Activated gamma-delta T cell (primary cell): ENCODE measurements around the gene HOMER1.

Experiments
- DNase-seq: peaks from one replicate; lab custom pipeline; 2025; lab: John Stamatoyannopoulos, UW

HOMER1 gene

GRCh38 chr5:79488775-79489174 lies 25.2 kb downstream of the HOMER1 start:
- no peak for DNase-seq

DNA sequence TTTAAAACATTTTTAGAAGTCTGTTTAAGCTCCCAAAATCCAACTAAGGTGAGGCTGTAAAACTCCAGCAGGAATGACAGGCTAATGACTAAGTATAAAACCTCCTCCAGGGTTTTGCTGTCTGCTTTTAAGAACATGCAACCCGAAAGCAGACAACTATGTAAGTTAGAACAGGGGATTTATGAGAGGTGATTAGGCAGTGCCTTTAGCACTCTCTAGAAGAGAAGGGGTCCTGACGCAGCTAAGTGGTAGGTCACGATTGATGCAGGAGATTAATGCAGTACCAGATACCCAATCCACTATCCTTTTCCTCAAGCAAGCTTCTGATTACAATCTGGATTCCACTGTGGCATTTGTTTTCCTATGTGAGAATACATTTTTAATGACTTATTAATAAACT lies 25.9 kb downstream of the HOMER1 start:
- DNase-seq: no peak

GRCh38 chr5:79487251-79487650 lies 26.7 kb downstream of the HOMER1 start:
- no peak for DNase-seq

DNA sequence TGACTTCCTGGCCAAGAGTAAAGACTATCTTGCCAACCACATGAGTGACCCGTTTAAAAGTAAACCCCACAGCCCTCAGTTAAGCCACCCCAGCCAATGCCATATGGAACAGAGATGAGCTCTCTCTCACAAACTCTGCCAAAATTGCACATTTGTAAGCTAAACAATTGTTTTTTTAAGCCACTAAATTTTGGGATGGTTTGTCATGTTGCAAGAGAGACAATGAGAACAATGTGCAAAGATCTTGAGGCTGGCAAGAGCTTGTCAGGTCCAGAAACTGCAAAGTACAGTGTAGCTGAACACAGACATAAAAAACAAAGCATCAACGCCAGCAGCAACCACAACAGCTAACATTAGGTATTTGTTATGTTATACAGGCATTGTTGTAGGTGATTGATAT lies 27.8 kb downstream of the HOMER1 start:
- no peak for DNase-seq

DNA sequence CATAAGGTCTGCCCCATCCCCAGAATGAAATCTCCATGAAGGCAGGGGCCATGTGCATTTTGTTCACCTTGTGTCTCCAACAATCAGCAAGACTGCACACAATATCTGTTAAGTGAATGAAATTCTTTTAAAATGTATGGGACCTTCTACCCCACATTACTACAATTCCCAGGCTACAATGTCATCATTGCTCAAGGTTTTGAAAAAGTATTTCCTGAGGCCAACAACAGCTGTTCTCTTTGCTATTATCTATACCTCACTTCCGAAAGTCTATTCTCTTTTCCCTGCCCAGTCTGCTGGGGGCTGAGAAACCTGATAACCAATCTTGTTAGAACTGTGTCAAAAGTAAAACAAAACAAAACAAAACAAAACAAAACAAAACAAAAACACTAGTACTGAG lies 29.2 kb downstream of the HOMER1 start:
- DNase-seq: no peak

DNA sequence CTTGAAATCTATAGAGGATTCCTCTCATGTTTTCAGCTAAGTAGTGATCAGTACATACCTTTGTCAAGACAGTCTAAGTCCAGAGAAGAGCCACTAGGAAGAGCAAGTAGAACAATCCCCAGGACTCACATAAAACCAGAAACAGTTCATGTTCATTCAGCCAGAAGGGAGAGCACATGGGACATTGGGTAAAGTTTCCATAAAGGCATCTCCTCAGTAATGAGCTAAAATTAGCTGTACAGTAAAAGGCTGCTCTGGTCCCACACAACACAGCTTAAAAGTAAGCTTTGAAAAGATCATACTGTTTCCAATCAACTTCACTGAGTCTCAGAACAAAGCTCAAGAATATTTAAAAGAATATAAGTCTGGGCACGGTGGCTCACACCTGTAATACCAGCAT lies 32.4 kb downstream of the HOMER1 start:
- no peak for DNase-seq

GRCh38 chr5:79480991-79481390 lies 32.9 kb downstream of the HOMER1 start:
- no peak for DNase-seq

DNA sequence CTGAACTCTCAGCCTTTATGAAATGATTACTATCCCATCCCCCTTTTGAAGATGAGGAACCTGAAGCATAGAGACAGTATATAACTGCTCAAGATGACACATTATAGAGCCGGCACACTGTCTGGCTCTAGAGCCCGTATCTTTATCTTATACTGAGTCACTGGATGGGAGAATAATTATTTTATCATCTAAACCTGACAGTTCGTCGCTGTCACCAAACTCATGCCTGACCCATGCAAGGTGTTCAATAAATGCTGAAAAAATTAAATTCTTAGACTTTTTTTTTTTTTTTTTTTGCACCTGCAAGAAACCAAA lies 38.8 kb downstream of the HOMER1 start:
- no peak for DNase-seq

DNA sequence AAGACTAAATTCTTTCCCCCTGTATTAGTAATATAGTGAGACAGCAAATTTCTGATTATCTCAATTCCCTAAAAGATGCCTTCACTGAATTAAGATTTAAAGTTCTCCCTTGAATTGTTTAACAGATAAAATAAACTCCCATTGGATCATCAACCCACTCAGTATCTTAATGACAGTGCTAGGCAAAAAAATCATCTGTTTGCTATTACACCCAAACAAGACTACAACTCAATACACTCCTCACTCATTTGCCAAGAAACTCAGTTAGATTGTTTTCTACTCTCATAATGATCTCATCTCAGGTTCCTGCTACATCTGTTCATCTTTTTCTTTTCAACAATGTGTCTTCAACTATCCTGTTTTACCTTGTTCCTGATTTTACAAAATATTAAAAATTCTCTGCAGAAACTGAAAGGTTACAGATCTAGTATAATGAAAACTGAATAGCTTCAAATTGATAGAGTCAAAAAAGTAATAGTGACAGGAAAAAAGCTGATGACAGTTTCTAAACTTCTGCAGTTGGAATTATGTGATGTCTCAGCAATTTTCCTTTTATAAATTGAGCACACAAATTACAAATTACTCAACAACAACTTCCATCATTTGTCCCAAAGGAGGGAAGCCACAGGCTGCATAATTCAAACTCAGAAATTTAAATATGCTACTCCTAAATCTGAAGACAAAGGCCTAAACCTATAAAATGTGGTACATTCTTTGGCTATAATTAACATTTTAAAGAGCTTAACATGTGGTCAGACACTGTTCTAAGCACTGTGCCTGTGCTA lies 39.4 kb downstream of the HOMER1 start:
- DNase-seq: no peak

GRCh38 chr5:79471556-79471955 lies 42.4 kb downstream of the HOMER1 start:
- no peak for DNase-seq

DNA sequence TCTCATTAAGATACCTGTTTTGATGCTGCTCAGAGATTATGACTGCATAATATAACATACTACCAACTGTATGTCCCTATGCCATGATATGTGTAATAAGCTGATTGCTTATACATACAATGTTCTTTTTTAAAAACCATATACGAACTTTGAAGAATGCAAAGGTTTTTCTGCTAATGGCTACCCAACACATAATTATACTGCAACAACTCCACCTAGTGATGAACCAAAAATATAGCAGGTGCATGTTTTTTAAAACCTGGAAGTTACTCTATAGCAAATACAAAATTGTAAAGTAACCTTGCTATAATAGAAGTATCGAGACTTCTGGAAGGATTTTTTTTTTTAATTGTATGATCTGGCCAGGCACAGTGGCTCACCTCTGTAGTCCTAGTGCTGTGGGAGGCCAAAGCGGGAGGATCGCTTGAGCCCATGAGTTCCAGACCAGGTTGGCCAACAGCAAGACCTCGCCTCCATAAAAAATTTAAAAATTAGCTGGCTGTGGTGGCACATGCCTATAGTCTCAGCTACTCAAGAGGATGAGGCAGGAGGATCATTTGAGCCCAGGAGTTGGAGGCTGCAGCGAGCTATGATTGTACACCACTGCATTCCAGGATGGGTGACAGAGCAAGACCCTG lies 49.1 kb downstream of the HOMER1 start:
- no peak for DNase-seq

DNA sequence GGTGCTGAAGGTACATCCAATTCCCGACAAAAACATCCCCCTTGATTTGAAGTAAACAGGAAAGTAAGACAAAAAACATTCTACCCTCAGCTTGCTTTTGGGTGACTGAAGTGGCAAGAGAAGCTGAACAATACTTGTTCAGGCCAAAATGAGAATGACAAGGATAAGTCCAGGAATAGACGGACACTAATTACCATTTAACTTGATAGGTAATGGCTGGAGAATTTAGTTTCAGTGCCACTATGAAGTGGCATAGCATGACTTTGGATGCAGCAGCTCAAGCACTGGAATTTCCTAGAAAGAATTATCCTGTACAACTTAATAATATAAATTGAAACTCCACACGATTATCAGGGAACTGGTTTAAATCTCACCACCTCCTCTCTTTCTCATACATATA lies 49.7 kb downstream of the HOMER1 start:
- DNase-seq: no peak

DNA sequence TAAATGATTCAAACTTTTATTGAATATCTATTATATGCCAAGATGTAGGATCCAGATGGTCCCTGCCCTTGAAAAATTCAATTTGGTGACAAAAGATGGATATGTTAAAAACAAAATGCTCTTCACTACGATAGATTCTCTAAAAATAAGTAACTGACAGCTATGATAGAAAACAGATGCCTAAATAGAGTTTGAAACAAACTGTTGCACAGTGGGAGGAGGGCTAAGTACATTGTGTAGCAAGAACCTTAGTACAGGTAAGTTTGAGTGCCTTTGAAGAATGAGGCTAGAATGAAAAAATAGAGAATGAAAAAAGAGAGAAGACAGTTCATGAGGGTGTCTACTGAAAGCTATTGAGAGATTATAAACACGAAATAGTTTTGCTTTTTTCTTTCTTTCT lies 54.3 kb downstream of the HOMER1 start:
- no peak for DNase-seq

DNA sequence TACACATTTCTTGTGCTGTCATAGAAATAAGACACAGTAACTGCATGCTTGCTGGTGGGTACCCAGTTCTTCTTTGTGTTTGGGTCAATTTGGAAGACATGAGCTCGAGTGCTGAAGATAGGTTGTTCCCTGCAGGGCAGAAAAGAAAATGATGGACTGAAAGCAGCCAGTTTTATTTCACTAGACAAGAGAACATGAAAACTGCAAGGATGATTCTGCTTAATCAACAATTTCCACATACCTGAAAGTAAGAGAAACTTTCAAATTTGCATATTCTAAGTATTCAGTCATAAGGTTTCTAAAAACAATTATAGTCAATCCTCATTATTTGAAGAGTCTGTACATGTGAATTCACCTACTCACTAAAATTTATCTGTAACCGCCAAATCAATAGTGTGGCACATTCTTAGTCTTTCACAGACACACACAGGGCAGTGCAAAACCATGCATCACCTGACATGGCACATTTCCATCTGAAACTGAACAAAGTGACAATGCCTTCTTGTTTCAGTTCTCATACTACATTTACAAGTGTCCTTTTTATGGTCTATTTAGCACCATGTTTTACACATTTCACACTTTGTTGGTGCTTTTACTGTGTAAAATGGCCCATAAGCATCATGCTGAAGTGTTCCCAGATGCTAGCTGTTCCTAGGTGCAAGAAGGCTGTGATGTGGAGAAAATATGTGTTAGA lies 56.9 kb downstream of the HOMER1 start:
- DNase-seq: no peak

- DNase-seq: no peak
These were observed 57.5 kb downstream of the HOMER1 start for GRCh38 chr5:79456400-79456799.

GRCh38 chr5:79454043-79454442 lies 59.9 kb downstream of the HOMER1 start:
- DNase-seq: no peak

DNA sequence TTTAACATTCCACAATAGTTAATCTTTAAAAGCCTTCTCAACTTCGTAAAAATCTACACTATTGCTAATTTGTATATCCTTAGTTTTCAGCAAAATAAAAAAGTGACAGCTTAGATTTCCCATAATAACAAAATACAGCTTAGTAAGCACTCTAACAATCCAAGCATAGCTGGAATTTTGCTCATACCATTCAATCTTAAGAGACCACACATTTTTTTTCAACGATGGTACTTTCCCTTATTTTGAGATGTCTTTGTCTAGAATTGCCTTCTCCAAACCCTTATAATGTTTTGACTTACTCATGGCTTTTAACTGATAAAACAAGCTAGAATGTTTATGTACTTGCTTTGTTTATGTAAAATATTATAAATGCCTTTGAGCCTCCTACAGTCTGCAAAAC lies 65.6 kb downstream of the HOMER1 start:
- DNase-seq: no peak

- DNase-seq: no peak
These were observed 77.1 kb downstream of the HOMER1 start for GRCh38 chr5:79436821-79437220.

DNA sequence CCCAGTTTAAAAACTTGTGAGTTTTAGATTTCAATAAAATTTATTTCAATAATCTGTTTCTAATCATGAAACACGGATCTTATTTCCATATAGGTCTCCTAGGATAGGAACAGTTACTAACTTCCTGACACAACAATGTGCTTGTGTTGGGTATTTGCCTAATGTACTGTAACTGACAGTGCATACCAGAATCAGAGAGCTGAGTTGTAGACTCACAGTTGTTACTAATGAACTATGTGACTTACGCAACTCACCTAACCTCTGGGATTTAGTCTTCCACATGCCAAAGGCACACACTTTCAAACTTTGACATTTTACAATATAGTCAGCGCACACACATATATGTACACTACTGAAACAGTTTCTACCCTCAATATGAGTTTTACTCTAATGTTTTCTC lies 77.7 kb downstream of the HOMER1 start:
- DNase-seq: no peak

- no peak for DNase-seq
These were observed 83.7 kb downstream of the HOMER1 start for GRCh38 chr5:79430196-79430595.

DNA sequence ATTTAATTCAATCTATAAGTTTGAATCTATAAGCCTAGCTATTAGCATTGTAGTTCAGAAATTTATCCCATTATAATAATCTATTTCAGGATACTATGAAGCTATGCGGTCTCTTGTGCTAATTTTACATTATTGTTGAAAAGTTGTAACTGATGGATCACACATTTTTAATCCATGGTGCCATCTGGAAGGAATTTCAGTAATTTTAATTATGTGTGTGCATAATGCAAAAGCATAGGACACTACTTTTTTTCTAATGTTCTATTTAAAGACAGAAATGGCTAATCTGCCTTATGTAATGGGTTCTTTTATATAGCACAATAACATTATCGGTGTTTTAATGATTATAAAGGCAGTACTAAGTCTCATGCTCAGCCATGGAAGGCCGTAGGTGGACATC lies 90.6 kb downstream of the HOMER1 start:
- DNase-seq: no peak

GRCh38 chr5:79420248-79420647 lies 93.7 kb downstream of the HOMER1 start:
- DNase-seq: no peak

- no peak for DNase-seq
These were observed 95.7 kb downstream of the HOMER1 start for GRCh38 chr5:79418276-79418675.
